Medulla oblongata (tissue), 1 donor: ENCODE measurements around the gene NCKAP1.
"Not testable (repeated sequence)": the region's sequence is repeated elsewhere in the genome, so short reads cannot be mapped to it uniquely, and the experiment has no call there.

ENCODE experiments used
- DNase-seq: peaks from one replicate; pipeline ENCODE4 v3.0.0-alpha.2; 2015; ENCODE audit errors: extremely low spot score

Gene NCKAP1

DNA sequence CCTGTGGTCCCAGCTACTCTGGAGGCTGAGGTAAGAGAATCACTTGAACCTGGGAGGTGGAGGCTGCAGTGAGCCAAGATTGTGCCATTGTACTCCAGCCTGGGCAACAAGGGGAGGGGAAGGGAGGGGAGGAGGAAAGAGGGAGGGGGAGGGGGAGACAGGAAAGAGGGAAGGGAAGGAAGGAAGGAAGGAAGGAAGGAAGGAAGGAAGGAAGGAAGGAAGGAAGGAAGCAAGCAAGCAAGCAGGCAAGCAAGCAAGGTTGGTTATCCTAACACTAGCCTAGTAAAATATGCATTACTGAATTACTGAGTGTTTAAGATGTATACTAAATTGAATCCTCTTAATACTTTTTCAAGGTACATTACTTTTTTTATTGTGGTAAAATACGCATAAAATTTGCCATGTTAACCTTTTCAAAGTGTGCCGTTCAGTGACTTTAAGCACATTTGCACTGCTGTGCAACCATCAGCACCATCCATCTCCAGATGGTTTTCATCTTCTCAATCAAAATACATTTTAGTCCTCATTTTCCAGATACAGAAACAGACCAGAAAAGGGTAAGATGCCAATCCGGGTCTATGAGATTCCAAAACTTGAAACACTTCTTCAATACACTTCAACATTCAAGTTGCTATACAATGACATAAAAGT is 28.9 kb downstream of the NCKAP1 start:
- no peak for DNase-seq

DNA sequence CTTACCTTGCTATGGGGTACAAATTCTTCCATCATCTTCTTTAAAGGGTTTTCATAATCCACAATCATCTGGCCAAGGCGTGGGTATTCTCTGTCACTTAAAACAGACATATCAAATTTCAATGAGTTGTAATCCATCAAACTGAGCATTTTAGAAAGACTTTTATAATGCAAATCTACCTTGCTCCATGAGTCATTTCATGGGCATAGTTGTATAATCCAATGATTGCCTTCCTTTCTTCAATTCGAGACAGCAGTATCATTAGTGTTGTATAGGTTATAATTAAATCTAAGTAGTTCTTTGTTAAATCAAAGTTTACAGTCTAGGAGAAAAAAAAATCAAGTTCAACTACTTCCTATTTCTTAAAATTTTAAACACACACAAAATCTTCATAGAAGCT is 36.3 kb downstream of the NCKAP1 start:
- no peak for DNase-seq

DNA sequence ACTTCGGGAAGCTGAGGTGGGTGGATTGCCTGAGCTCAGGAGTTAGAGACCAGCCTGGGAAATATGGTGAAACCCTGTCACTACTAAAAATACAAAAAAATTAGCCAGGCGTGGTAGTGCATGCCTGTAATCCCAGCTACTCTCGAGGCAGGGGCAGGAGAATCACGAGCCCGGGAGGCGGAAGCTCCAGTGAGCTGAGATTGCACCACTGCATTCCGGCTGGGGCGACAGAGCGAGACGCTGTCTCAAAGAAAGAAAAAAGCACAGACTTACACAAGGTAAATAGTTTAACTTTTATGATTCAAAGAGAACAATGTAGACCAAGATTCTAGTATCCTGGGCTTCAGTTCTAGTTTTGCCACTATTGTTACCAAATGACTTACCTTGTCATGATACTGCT is 37.4 kb downstream of the NCKAP1 start:
- no peak for DNase-seq

- no peak for DNase-seq
These were observed 38.8 kb downstream of the NCKAP1 start for GRCh38 chr2:182999348-183000028.

GRCh38 chr2:182994228-182994912 is 43.9 kb downstream of the NCKAP1 start:
- DNase-seq = no peak

DNA sequence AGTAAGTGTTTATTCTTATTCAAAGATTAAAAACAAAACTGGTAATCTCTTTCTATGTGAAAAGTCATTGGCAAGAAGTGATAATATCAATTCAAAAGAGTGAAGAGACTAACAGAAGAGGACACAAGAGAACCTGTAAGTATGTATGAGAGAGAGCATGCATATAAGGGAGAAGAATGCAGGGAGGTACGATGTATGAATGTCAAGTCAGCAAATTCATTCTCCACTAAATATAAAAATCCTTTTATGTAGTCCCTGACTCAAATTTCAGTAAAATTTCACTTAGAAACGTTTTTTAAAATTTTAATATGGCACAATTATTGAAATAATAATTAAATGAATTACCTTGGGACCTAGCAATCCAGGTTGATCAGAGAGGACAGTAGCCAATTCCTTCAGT is 55.3 kb downstream of the NCKAP1 start:
- DNase-seq = no peak

- not testable (repeated sequence) for DNase-seq
These were observed 56.8 kb downstream of the NCKAP1 start for GRCh38 chr2:182981475-182981874.

DNA sequence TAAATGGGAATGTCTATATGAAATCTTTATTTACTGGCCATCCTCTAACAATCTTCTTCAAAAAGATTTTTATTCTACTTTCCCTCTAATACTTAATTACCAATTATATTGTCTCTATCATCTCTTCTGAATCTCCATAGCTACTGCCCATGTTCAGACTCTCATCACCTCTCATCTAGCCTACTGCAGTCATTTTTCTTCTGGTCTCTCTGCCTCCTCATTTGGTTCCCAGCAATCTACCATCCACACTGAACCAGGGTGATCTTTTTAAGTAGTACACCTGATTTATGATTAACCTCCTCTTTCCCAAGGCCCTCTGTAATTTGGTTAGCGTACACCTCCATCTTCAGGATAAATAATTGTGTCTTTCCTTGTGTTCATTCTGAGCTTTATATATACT is 57.6 kb downstream of the NCKAP1 start:
- DNase-seq = no peak

GRCh38 chr2:182980115-182980514 is 58.1 kb downstream of the NCKAP1 start:
- DNase-seq = peak; percentile 44

DNA sequence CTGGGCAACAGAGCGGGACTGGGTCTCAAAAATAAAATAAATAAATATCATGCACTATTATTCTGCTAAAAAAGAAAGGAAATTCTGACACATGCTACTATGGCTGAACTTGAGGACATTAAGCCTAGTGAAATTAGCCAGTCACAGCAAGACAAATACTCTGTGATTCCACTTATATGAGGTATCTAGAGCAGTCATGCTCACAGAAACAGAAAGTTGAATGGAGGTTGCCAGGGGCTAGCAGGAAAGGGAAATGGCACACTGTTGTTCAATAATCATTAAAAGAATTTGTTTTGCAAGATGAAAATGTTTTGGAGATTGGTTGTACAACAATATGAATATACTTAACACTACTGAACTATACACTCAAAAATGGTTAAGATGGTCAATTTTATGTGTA is 60.8 kb downstream of the NCKAP1 start:
- DNase-seq = no peak

DNA sequence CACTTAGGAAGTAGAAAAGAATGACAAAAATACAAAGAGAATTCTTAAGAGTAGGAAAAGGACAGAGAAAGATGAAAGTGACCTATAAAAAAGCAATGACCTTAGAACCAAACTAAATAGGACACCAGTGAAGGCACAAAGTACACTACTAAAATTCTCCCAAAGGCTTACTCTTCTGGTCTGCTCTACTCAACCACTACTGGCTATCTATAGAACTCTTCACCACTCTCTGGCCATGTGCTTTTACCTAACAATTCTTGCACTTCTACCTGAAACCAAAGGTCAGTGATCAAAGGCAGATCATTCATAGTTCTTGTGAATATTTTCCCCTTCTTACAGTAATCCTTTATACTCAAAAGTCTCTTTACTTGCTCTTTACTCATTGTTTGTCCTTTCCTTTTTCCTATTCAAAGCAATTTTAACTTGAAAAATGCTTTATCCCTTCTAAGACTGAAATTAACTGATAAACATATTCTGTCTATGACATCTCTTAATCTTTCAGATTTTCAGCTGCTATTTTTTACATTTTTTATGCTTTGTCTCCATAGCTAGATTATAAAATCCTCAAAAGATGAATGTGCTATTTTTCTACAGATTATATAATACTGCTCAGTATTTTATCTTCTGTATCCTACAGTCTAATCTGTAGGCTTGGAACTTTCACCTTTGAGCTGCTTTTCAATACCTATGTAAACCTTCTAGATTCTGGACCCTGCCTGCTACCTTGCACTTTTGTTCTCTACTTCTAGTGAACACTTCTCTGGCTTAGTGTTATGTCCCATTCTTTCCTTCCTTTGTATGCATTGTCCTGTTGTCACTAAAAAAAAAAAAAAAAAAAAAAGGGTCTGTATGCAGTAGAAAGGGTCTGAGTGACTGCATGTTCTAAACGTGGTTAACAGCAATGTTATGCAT is 64.6 kb downstream of the NCKAP1 start:
- DNase-seq = no peak

- no peak for DNase-seq
These were observed 65.7 kb downstream of the NCKAP1 start for GRCh38 chr2:182972548-182972942.

DNA sequence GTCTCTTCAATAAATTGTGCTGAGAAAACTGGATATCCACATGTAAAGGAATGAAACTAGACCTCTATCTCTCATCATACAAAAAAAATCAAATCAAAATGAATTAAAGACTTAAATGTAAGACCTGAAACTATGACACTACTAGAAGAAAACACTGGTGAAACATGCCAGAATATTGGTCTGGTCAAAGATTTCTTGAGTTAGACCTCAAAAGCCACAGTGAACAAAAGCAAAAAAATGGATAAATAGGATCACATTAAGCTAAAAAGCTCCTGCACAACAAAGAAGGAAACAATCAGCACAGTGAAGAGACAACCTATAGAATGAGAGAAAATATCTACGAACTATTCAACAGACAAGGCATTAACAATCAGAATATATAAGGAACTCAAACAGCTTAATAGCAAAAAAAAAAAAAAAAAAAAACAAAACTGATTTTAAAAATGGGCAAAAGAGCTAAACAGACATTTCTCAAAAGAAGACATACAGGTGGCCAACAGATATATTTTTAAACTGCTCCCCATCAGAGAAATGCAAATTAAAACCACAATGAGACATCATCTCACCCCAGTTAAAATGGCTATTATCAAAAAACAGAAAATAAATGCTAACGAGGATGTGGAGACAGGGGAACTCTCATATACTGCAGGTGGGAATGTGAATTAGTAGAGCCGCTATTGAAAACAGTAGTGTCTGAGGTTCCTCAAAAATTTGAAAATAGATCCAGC is 66.3 kb downstream of the NCKAP1 start:
- no peak for DNase-seq

- no peak for DNase-seq
These were observed 67.8 kb downstream of the NCKAP1 start for GRCh38 chr2:182970486-182970885.

GRCh38 chr2:182968493-182968892 is 69.8 kb downstream of the NCKAP1 start:
- DNase-seq = no peak

GRCh38 chr2:182966356-182966755 is 71.9 kb downstream of the NCKAP1 start:
- not testable (repeated sequence) for DNase-seq

GRCh38 chr2:182962641-182963040 is 75.6 kb downstream of the NCKAP1 start:
- no peak for DNase-seq

GRCh38 chr2:182960869-182961268 is 77.4 kb downstream of the NCKAP1 start:
- DNase-seq = not testable (repeated sequence)

DNA sequence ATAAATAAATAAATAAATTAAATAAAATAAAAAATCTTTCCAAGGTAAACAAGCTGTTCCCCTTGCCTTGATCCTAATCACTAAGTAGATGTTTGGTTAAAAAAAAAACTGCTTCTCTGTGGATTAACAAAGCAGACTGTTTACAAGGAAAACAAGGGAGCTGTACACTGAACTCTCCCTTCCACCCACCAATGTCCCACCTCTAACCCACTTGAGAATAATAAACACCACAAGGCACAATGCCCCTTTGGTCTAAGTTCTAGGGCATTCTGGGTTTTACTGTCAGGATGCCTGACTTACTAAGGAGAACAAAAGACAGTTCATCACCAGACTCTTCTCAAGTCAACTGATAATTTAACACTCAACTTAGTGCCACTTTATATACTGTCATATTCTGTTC is 83.5 kb downstream of the NCKAP1 start:
- DNase-seq = peak; percentile 21

GRCh38 chr2:182952741-182953450 is 85.4 kb downstream of the NCKAP1 start:
- no peak for DNase-seq
